Prostate gland (tissue), 2 donors: ENCODE results near the gene GEMIN7.

Experiments used
- CTCF ChIP-seq, 4 experiments: fragments of 200-600 bp in 2 of 4; fragments of 450-650 bp in 2 of 4; sonication (generic) in 2 of 4; IDR thresholded peaks; 1 replicate in 3 of 4; 2 replicates in 1 of 4; pipeline ENCODE4 v1.5.1; 2016 to 2019; ENCODE audit warnings: antibody characterized with exemption in 4 of 4, mild to moderate bottlenecking in 2 of 4, moderate library complexity in 2 of 4
- POLR2A ChIP-seq: fragments of 450-650 bp; IDR thresholded peaks from one replicate; pipeline ENCODE4 v1.6.1; 2016; ENCODE audit warnings: antibody characterized with exemption, mild to moderate bottlenecking

GRCh38 chr19:45082170-45082569 lies 3.1 kb downstream of the GEMIN7 start:
- no peak for TF ChIP-seq CTCF (IDR thresholded peaks at IDR 0.05)
- no peak for TF ChIP-seq POLR2A
